ENCODE results near the gene ARSG. TPM values are rescaled to one million over a fixed set of nuclear protein-coding genes. Genes with fewer than 3 reads are reported as not detected.
"Not testable (repeated sequence)": the region's sequence is repeated elsewhere in the genome, so short reads cannot be mapped to it uniquely, and the experiment has no call there.

The ARSG gene
- polyA plus RNA-seq, 1 experiment = 1.9 TPM

- ChIA-PET POLR2A (no interaction called here), CTCF (interaction anchor here (0.6 kb wide), 1 partner anchor 84 kb away, joined by 3 read pairs; no protein-coding TSS in a partner anchor)
- no peak for TF ChIP-seq CTCF (IDR thresholded peaks at IDR 0.05; ENCODE audit: low read depth, low read length)
- H3K9me3 ChIP-seq (ENCODE audit: control insufficient read depth, insufficient read depth, low read length) = no peaks in the 10 kb centered on the region; the same call in 1 of the 2 replicates
- no peak for DNase-seq (ENCODE audit: low read depth, low spot score)
- no peaks in the 10 kb centered on the region for H3K27me3 ChIP-seq (ENCODE audit: control insufficient read depth, insufficient read depth, low read length)
- no peak overlapping the region for H3K4me3 ChIP-seq (ENCODE audit: low read depth, low read length)
- no peak overlapping the region for H3K27ac ChIP-seq (ENCODE audit: low read depth, low read length)
Observed at GRCh38 chr17:68307443-68307842, 16.1 kb downstream of the ARSG start.

DNA sequence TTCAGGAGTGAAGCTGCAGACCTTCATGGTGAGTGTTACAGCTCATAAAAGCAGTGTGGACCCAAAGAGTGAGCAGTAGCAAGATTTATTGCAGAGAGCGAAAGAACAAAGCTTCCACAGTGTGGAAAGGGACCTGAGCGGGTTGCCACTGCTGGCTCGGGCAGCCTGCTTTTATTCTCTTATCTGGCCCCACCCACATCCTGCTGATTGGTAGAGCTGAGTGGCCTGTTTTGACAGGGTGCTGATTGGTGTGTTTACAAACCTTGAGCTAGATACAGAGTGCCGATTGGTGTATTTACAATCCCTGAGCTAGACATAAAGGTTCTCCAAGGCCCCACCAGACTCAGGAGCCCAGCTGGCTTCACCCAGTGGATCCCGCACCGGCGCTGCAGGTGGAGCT, 17.2 kb downstream of the ARSG start:
- DNase-seq (ENCODE audit: low read depth, low spot score); H3K27ac ChIP-seq (ENCODE audit: low read depth, low read length); H3K27me3 ChIP-seq (ENCODE audit: control insufficient read depth, insufficient read depth, low read length); H3K4me3 ChIP-seq (ENCODE audit: low read depth, low read length); CTCF ChIA-PET; POLR2A ChIA-PET; H3K9me3 ChIP-seq (ENCODE audit: control insufficient read depth, insufficient read depth, low read length): not testable (repeated sequence)

- POLR2A ChIA-PET; H3K27ac ChIP-seq (ENCODE audit: low read depth, low read length); CTCF ChIA-PET; DNase-seq (ENCODE audit: low read depth, low spot score); H3K4me3 ChIP-seq (ENCODE audit: low read depth, low read length); H3K9me3 ChIP-seq (ENCODE audit: control insufficient read depth, insufficient read depth, low read length); H3K27me3 ChIP-seq (ENCODE audit: control insufficient read depth, insufficient read depth, low read length): not testable (repeated sequence)
Observed at GRCh38 chr17:68309066-68309670, 17.9 kb downstream of the ARSG start.

DNA sequence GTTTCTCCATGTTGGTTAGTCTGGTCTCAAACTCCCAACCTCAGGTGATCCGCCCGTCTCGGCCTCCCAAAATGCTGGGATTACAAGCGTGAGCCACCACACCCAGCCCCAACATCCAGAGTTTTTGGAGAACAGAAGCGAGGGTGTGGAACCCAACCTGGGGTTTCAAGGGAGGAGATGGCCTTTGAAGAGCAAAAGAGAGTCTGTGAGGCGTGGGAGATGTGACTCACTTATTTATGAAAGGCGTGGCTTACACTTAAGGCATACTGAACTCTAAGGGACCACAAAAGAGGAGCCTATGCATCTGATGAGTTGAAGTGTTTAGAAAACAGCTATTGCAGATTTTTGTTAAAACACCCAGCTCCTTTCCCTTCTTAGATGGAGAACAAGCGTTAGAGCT, 18.9 kb downstream of the ARSG start:
- no peak for TF ChIP-seq CTCF (IDR thresholded peaks at IDR 0.05; ENCODE audit: low read depth, low read length)
- POLR2A ChIA-PET = no interaction called here
- CTCF ChIA-PET = interaction anchor here (0.9 kb wide), 1 partner anchor 89 kb away, joined by 5 read pairs; no protein-coding TSS in a partner anchor
- no peak overlapping the region for H3K4me3 ChIP-seq (ENCODE audit: low read depth, low read length)
- no peaks in the 10 kb centered on the region; the same call in 1 of the 2 replicates for H3K9me3 ChIP-seq (ENCODE audit: control insufficient read depth, insufficient read depth, low read length)
- no peak for DNase-seq (ENCODE audit: low read depth, low spot score)
- no peak overlapping the region for H3K27ac ChIP-seq (ENCODE audit: low read depth, low read length)
- H3K27me3 ChIP-seq (ENCODE audit: control insufficient read depth, insufficient read depth, low read length) = no peaks in the 10 kb centered on the region

GRCh38 chr17:68314916-68315535, 23.7 kb downstream of the ARSG start:
- Histone ChIP-seq H3K27ac (ENCODE audit: low read depth, low read length) (no peak overlapping the region), H3K27me3 (ENCODE audit: control insufficient read depth, insufficient read depth, low read length) (no peaks in the 10 kb centered on the region), H3K4me3 (ENCODE audit: low read depth, low read length) (no peak overlapping the region), H3K9me3 (ENCODE audit: control insufficient read depth, insufficient read depth, low read length) (no peaks in the 10 kb centered on the region)
- CTCF ChIA-PET = interaction anchor here (0.6 to 1.1 kb wide), 3 partner anchors 35 to 84 kb away, joined by 3 to 4 read pairs (median 3); no protein-coding TSS in a partner anchor
- TF ChIP-seq CTCF (IDR thresholded peaks at IDR 0.05; ENCODE audit: low read depth, low read length) = no peak
- POLR2A ChIA-PET = no interaction called here
- DNase-seq (ENCODE audit: low read depth, low spot score) = no peak

- Histone ChIP-seq H3K4me3 (ENCODE audit: low read depth, low read length) (no peak overlapping the region), H3K27me3 (ENCODE audit: control insufficient read depth, insufficient read depth, low read length) (no peaks in the 10 kb centered on the region), H3K27ac (ENCODE audit: low read depth, low read length) (no peak overlapping the region), H3K9me3 (ENCODE audit: control insufficient read depth, insufficient read depth, low read length) (no peaks in the 10 kb centered on the region)
- TF ChIP-seq CTCF (IDR thresholded peaks at IDR 0.05; ENCODE audit: low read depth, low read length) = no peak
- DNase-seq (ENCODE audit: low read depth, low spot score) = no peak
- CTCF ChIA-PET = interaction anchor here (0.6 kb wide), 1 partner anchor 36 kb away, joined by 3 read pairs; no protein-coding TSS in a partner anchor
- POLR2A ChIA-PET = no interaction called here
Observed at GRCh38 chr17:68315930-68316329, 24.6 kb downstream of the ARSG start.
